A673 (cell line): ENCODE measurements around the gene TM4SF5. TPM values are rescaled to one million over a fixed set of nuclear protein-coding genes. Genes with fewer than 3 reads are reported as not detected.

Experiments used
- BruUV-seq: library from RNA; stranded (reverse); fragments of 400-500 nt; replicated peaks from 2 replicates; lab custom pipeline; 2021; lab: Mats Ljungman, UMichigan
- CTCF ChIA-PET: fragments of 300-600 bp; sonication (Branson Sonifier 250); formaldehyde crosslinking; loops from one replicate; lab custom pipeline; 2022; ENCODE audit warnings: antibody characterized with exemption; lab: Charles Lee
- POLR2A ChIA-PET: fragments of 300-600 bp; sonication (Branson Sonifier 250); formaldehyde crosslinking; loops from one replicate; lab custom pipeline; 2022; ENCODE audit warnings: antibody characterized with exemption; ENCODE audit not compliant: low non-redundant PET; lab: Charles Lee
- DNase-seq: peaks from one replicate; pipeline ENCODE4 v3.0.0-alpha.2; 2015; ENCODE audit warnings: low spot score
- H3K27ac ChIP-seq: fragments of 200-600 bp; sonication (generic); 2 replicates; pipeline ENCODE4 v1.5.1; 2016; ENCODE audit warnings: mixed run types, low read depth, mild to moderate bottlenecking, mixed read lengths, antibody characterized with exemption, low read length; ENCODE audit not compliant: poor library complexity, severe bottlenecking
- H3K27me3 ChIP-seq: fragments of 200-600 bp; sonication (generic); replicated peaks from 2 replicates; pipeline ENCODE4 v1.6.1; 2017; ENCODE audit warnings: mixed run types, low read depth, mild to moderate bottlenecking, mixed read lengths, antibody characterized with exemption, low read length; ENCODE audit not compliant: insufficient read depth, poor library complexity
- H3K36me3 ChIP-seq: fragments of 200-600 bp; sonication (generic); 2 replicates; pipeline ENCODE4 v1.6.1; 2016; ENCODE audit warnings: mixed run types, mild to moderate bottlenecking, mixed read lengths, antibody characterized with exemption, low read length; ENCODE audit not compliant: insufficient read depth, poor library complexity, severe bottlenecking
- H3K4me1 ChIP-seq: fragments of 200-600 bp; sonication (generic); 2 replicates; pipeline ENCODE4 v1.6.1; 2017; ENCODE audit warnings: mixed run types, mild to moderate bottlenecking, mixed read lengths, antibody characterized with exemption, low read length; ENCODE audit not compliant: insufficient read depth, poor library complexity, severe bottlenecking
- H3K4me3 ChIP-seq: fragments of 200-600 bp; sonication (generic); 2 replicates; pipeline ENCODE4 v1.5.1; 2016; ENCODE audit warnings: low read depth, mixed run types, mild to moderate bottlenecking, mixed read lengths, low read length; ENCODE audit not compliant: poor library complexity, severe bottlenecking
- H3K9me3 ChIP-seq: fragments of 200-600 bp; sonication (generic); 2 replicates; pipeline ENCODE4 v1.6.1; 2016; ENCODE audit warnings: mixed run types, low read depth, mild to moderate bottlenecking, mixed read lengths, antibody characterized with exemption, low read length; ENCODE audit not compliant: poor library complexity, severe bottlenecking
- CTCF ChIP-seq: fragments of 300-800, 200-600 bp; sonication (generic); conservative IDR thresholded peaks from 2 replicates; pipeline ENCODE4 v1.5.1; 2017; ENCODE audit warnings: low read depth, mild to moderate bottlenecking, antibody characterized with exemption, low read length, moderate library complexity, mixed read lengths
- EZH2 ChIP-seq: fragments of 200-600 bp; sonication (generic); IDR thresholded peaks from 2 replicates; pipeline ENCODE4 v1.6.1; 2017; ENCODE audit warnings: borderline replicate concordance, low read depth, mild to moderate bottlenecking, mixed read lengths, antibody characterized with exemption, low read length; ENCODE audit not compliant: poor library complexity, severe bottlenecking
- intact Hi-C: fragments of 100-400 bp; cut with micrococcal nuclease; formaldehyde crosslinking; loops from one replicate; pipeline ENCODE4 v1.10.0; 2022; ENCODE audit not compliant: unreplicated experiment
- total RNA-seq: library from RNA; stranded (reverse); gene quantifications from 2 replicates; pipeline ENCODE4 v1.2.3, GENCODE V29; 2021

The TM4SF5 gene
- total RNA-seq, 1 experiment from 2014 or later, result not detected

DNA sequence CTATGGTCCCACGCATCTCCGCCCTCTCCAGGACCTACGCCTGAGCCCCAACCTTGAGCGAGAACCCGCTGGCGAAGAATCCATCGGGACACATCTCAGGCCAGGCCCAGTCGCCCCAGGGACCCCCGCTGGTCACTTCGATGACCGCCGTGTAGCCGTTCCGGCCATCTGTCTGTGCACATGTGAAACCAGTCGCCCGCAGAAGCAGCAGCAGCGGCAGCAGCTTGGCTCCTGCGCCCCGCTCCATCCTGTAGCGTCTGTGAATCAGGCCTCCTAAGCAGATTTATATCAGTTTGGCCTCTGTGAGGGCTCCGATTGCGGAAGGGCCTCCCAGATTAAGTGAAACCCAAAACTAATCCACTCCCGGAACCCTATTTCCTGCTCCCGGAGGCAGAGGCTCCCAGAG, 14.4 kb downstream of the TM4SF5 start, which contains the start of gene VMO1:
Gene VMO1 (minus strand): TSS at position 259 of the 406 bp plus-strand sequence. CDS start 12 bp downstream, at position 247.
- ChIA-PET POLR2A (no interaction called here), CTCF (no interaction called here)
- peak; percentile 90 for DNase-seq
- no peaks in the 10 kb centered on the region for H3K9me3 ChIP-seq
- peak within 1 kb of the TSS; percentile 41 for H3K4me3 ChIP-seq
- TF ChIP-seq CTCF (no peak), EZH2 (no peak)
- H3K27me3 ChIP-seq, result no peaks in the 10 kb centered on the region
- H3K27ac ChIP-seq, result peak within 1 kb of the TSS; percentile 86
- intact Hi-C loops, result loop anchor here (2.0 kb wide), 1 partner anchor 103 kb away; no protein-coding TSS in a partner anchor
- no peaks in the 10 kb centered on the region for H3K36me3 ChIP-seq
- peaks cover 36% of the 10 kb centered on the region for H3K4me1 ChIP-seq
- no TSS peak for BruUV-seq

DNA sequence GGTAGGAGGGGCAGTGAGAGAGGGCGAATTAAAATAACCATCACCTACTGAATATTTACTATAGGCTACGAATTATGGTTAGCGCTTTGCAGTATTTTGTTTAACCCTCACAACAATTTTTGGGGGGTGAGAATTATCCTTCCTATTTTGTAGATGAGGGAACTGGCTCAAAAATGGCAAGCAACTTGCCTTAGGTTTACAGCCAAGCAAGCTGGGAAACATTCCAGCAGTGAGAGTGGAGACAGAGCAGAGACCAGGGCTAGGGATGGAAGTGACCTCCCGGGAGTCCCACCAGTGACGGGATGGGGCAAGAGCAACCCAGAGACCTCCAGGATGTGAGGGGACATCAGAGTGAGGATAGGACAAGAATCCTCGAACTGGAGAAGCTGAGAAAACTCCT, 14.8 kb downstream of the TM4SF5 start:
- intact Hi-C loops, result loop anchor here (2.0 kb wide), 1 partner anchor 102 kb away; no protein-coding TSS in a partner anchor
- Histone ChIP-seq H3K36me3 (no peaks in the 10 kb centered on the region), H3K4me3 (peak overlapping the region; percentile 41), H3K27me3 (no peaks in the 10 kb centered on the region), H3K9me3 (no peaks in the 10 kb centered on the region), H3K27ac (peak overlapping the region; percentile 86), H3K4me1 (peaks cover 36% of the 10 kb centered on the region)
- DNase-seq, result no peak
- TF ChIP-seq EZH2, result no peak
- TF ChIP-seq CTCF, result no peak
- POLR2A ChIA-PET, result interaction anchor here (0.6 kb wide), 1 partner anchor 66 kb away, joined by 6 read pairs; no protein-coding TSS in a partner anchor
- no TSS peak for BruUV-seq
- CTCF ChIA-PET, result no interaction called here

GRCh38 chr17:4788159-4788806, 16.6 kb downstream of the TM4SF5 start:
- peak; percentile 27 for DNase-seq
- Histone ChIP-seq H3K4me3 (peak overlapping the region; percentile 84), H3K4me1 (peaks cover 36% of the 10 kb centered on the region), H3K36me3 (no peaks in the 10 kb centered on the region), H3K9me3 (no peaks in the 10 kb centered on the region), H3K27ac (peak overlapping the region; percentile 89), H3K27me3 (no peaks in the 10 kb centered on the region)
- intact Hi-C loops, result no loop called here
- no peak for TF ChIP-seq CTCF
- no peak for TF ChIP-seq EZH2
- CTCF ChIA-PET, result no interaction called here
- no TSS peak for BruUV-seq
- POLR2A ChIA-PET, result no interaction called here
